ENCODE measurements around the gene ARMH1. TPM values are rescaled to one million over a fixed set of nuclear protein-coding genes. Genes with fewer than 3 reads are reported as not detected.

ARMH1 gene
- total and polyA plus RNA-seq, 3 donors from 2014 or later, result 17.4 to 42.9 (median 29.7) TPM

DNA sequence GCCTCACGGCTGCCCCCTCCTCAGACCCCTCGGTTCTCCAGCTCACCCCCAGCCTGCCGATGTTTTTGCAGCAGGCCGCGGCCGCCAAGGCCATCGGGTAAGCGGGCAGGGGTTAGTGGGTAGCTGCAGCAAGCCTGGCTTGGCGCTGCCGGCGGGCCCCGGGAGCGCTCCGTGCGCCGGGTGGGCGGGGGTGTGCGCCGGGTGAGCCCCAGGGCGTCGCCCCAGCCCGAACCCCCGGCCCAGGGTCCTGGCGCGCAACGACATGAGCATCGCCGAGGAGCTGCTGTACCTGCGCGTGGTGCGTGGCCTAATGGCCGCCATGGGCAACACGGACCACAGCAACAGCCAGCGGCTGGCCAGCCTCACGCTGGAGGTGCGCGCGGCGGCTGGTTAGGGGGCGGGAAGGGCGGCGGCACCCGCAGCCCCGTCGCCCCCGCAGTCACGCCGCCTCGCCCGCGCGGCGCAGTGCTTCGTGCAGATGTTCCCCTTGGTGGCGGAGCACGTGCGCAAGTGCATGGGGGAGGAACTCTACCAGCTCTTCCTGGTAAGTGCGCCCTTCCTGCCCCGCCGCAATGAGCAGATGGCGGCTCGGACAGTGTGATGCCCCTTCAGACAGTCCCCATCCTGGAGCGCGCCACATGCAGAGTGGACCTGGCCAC is 49.9 kb downstream of the ARMH1 start:
- Histone ChIP-seq H3K4me1 (no peaks in the 10 kb centered on the region), H3K9me3 (no peaks in the 10 kb centered on the region), H3K4me3 (peak overlapping the region; percentile 15 to 20), H3K27me3 (no peaks in the 10 kb centered on the region), H3K27ac (no peak overlapping the region), H3K36me3 (ENCODE audit: low read depth, missing control alignments) (no peaks in the 10 kb centered on the region)
- WGBS, 2 donors, result 57% methylated on average over 62 of the region's 64 CpGs; no CpG with 5 or more reads in 1 of the 2 donors
- intact Hi-C loops (cut with DNase I; ENCODE audit: low total_unique reads), result no loop called here
- no peak for DNase-seq
- no peak for TF ChIP-seq POLR2A (IDR thresholded peaks at IDR 0.05)
- TF ChIP-seq CTCF (IDR thresholded peaks at IDR 0.05), result no peak

DNA sequence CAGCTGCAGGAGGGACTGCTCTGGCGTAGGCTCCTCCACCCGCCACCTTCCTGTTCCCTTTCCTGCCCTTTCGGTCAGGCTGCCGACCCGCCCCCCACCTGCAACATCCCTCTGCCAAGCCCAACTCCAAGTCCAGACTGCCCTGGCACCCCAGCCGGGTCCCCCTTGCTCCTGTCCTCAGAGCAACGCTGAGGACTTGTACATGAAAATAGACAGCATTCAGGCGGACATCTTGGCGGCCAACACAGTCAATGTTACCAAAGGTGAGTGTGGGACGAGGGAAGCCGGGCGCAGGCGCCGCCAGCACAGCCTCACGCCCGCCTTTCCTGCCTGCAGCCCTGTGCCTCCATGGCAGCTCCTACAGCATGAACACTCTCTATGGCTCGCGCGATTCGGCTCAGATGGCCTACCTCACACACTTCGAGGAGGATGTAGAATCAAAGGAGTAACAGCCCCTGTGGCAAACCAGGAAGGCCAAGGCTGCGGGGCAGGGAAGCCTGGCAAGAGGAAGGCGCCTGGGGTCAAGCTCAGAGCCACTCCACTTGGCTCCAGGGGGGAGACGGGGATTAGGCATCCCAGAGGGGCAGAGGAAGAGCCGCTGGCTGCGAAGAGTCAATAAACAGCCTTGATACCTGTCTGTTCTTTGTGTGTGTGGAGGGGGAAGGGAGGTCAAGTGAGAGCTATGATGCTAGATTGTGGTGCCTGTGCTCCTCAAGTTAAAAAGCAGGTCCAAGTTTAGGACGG is 50.6 kb downstream of the ARMH1 start:
- no peaks in the 10 kb centered on the region for H3K36me3 ChIP-seq (ENCODE audit: low read depth, missing control alignments)
- no peaks in the 10 kb centered on the region for H3K4me1 ChIP-seq
- intact Hi-C loops (cut with DNase I; ENCODE audit: low total_unique reads), result no loop called here
- H3K27me3 ChIP-seq, result no peaks in the 10 kb centered on the region
- no peak overlapping the region for H3K27ac ChIP-seq
- WGBS, 2 donors, result 44 to 77% methylated on average over 13 to 27 of the region's 27 CpGs
- no peak for TF ChIP-seq CTCF (IDR thresholded peaks at IDR 0.05)
- no peak for TF ChIP-seq POLR2A (IDR thresholded peaks at IDR 0.05)
- no peak for DNase-seq
- no peaks in the 10 kb centered on the region for H3K9me3 ChIP-seq
- peak overlapping the region; percentile 15 to 20 for H3K4me3 ChIP-seq

DNA sequence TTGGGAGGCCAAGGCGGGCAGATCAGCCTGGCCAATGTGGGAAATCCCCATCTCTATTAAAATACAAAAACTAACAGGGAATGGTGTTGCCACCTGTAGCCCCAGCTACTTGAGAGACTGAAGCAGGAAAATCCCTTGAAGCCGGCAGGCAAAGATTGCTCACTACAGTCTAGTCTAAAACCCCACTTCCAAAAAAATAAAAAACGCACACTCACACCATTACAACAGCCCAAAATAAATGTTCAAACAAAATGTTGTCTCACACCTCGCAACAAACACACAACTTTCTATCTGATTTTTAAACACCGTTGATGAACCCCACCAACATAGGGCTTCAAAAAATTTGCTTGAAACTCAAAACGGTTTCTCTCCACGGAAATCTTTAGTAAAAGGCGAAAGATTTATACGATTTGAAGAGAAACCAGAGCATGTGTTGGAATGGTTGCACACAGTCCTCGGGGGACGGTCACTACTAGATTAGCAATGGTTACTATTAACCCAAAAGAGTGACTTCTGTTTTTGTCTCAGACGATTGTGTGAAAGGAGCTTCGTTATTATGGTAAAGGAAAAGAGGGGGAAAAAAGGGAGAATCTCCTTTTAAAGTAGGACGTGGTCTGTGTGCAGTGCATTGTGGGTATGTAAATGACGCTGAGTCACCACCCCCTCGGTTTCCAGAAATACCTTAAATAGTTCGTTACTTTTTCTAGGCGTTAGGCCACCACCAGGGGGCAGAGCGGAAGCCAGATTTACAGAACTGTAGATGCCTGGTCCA is 56.4 kb downstream of the ARMH1 start, which contains the start of gene RNU5D-1:
RNU5D-1 (minus strand) TSS at position 430 of the 772 bp plus-strand sequence.
- intact Hi-C loops (cut with DNase I; ENCODE audit: low total_unique reads), result no loop called here
- peak; percentile 97 for DNase-seq
- H3K4me1 ChIP-seq, result peaks cover 12% of the 10 kb centered on the region
- no peaks in the 10 kb centered on the region for H3K9me3 ChIP-seq
- peak within 1 kb of the TSS; percentile 86 to 96 for H3K27ac ChIP-seq
- TF ChIP-seq POLR2A (IDR thresholded peaks at IDR 0.05) (peak; percentile 26), CTCF (IDR thresholded peaks at IDR 0.05) (peak; percentile 90 to 98 (median 95))
- no peaks in the 10 kb centered on the region for H3K27me3 ChIP-seq
- peak within 1 kb of the TSS in 1 of 2 donors; percentile 42 for H3K4me3 ChIP-seq
- WGBS, 2 donors, result 1 to 2% methylated on average over 19 of the region's 19 CpGs
- no peaks in the 10 kb centered on the region for H3K36me3 ChIP-seq (ENCODE audit: low read depth, missing control alignments)

- Histone ChIP-seq H3K4me3 (no peak overlapping the region), H3K36me3 (ENCODE audit: low read depth, missing control alignments) (no peaks in the 10 kb centered on the region), H3K4me1 (peaks cover 12% of the 10 kb centered on the region), H3K27me3 (no peaks in the 10 kb centered on the region), H3K9me3 (no peaks in the 10 kb centered on the region), H3K27ac (no peak overlapping the region)
- intact Hi-C loops (cut with DNase I; ENCODE audit: low total_unique reads), result no loop called here
- no peak for TF ChIP-seq CTCF (IDR thresholded peaks at IDR 0.05)
- no peak for TF ChIP-seq POLR2A (IDR thresholded peaks at IDR 0.05)
- 67 to 78% methylated on average over 1 of the region's 1 CpG for WGBS, 2 donors
- no peak for DNase-seq
These were observed 58.9 kb downstream of the ARMH1 start for GRCh38 chr1:44733365-44733764.

Measured in testis (tissue), 3 donors.